Astrocyte (in vitro differentiated cells and primary cell): Measurements from ENCODE around the gene TIAL1.

Experiments
- EZH2 ChIP-seq: IDR thresholded peaks from 2 replicates; pipeline ENCODE4 v1.6.1; 2012; ENCODE audit warnings: mild to moderate bottlenecking, low read length, inconsistent platforms; ENCODE audit not compliant: insufficient read depth
- TF ChIP-seq, protein P1 (sequence below): IDR thresholded peaks from 2 replicates; pipeline ENCODE4 v1.5.1; 2011; ENCODE audit warnings: low read depth, mild to moderate bottlenecking, inconsistent platforms, low read length, moderate library complexity; ENCODE audit not compliant: insufficient read depth

GRCh38 chr10:119595676-119596515 lies 868 bp downstream of the TIAL1 start:
- TF ChIP-seq, protein P1, sequence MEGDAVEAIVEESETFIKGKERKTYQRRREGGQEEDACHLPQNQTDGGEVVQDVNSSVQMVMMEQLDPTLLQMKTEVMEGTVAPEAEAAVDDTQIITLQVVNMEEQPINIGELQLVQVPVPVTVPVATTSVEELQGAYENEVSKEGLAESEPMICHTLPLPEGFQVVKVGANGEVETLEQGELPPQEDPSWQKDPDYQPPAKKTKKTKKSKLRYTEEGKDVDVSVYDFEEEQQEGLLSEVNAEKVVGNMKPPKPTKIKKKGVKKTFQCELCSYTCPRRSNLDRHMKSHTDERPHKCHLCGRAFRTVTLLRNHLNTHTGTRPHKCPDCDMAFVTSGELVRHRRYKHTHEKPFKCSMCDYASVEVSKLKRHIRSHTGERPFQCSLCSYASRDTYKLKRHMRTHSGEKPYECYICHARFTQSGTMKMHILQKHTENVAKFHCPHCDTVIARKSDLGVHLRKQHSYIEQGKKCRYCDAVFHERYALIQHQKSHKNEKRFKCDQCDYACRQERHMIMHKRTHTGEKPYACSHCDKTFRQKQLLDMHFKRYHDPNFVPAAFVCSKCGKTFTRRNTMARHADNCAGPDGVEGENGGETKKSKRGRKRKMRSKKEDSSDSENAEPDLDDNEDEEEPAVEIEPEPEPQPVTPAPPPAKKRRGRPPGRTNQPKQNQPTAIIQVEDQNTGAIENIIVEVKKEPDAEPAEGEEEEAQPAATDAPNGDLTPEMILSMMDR: no peak
- no peak for TF ChIP-seq EZH2
